Measurements from ENCODE around the gene MFSD11.
A peak's percentile ranks its signal among the peaks of the same experiment; 100 is the strongest.
"Not testable (repeated sequence)": the region's sequence is repeated elsewhere in the genome, so short reads cannot be mapped to it uniquely, and the experiment has no call there.

The MFSD11 gene

GRCh38 chr17:76805319-76805718, 67.4 kb downstream of the MFSD11 start:
- peak; percentile 46 for DNase-seq

GRCh38 chr17:76806151-76806550, 68.2 kb downstream of the MFSD11 start:
- DNase-seq: not testable (repeated sequence)

GRCh38 chr17:76806767-76807166, 68.8 kb downstream of the MFSD11 start:
- not testable (repeated sequence) for DNase-seq

- DNase-seq: no peak
These were observed 70.4 kb downstream of the MFSD11 start for GRCh38 chr17:76808326-76808725.

GRCh38 chr17:76810956-76811355, 73.0 kb downstream of the MFSD11 start:
- DNase-seq: no peak

GRCh38 chr17:76811834-76812233, 73.9 kb downstream of the MFSD11 start:
- DNase-seq: no peak

- no peak for DNase-seq
These were observed 74.3 kb downstream of the MFSD11 start for GRCh38 chr17:76812263-76812662.

GRCh38 chr17:76812968-76813367, 75.0 kb downstream of the MFSD11 start:
- no peak for DNase-seq

GRCh38 chr17:76815907-76816589, 78.1 kb downstream of the MFSD11 start:
- not testable (repeated sequence) for DNase-seq

- peak; percentile 34 for DNase-seq
These were observed 78.7 kb downstream of the MFSD11 start for GRCh38 chr17:76816590-76817135.

- DNase-seq: no peak
These were observed 82.1 kb downstream of the MFSD11 start for GRCh38 chr17:76820039-76820438.

- no peak for DNase-seq
These were observed 82.6 kb downstream of the MFSD11 start for GRCh38 chr17:76820561-76820960.

- no peak for DNase-seq
These were observed 84.4 kb downstream of the MFSD11 start for GRCh38 chr17:76822184-76822778.

- DNase-seq: no peak
These were observed 86.2 kb downstream of the MFSD11 start for GRCh38 chr17:76824093-76824492.

GRCh38 chr17:76826330-76827068, 88.6 kb downstream of the MFSD11 start:
- no peak for DNase-seq

GRCh38 chr17:76827736-76828135, 89.8 kb downstream of the MFSD11 start:
- no peak for DNase-seq
